Activated naive CD8-positive, alpha-beta T cell treated with anti-CD3 and anti-CD28 coated beads, Interleukin-2, amount 50 U/mL, for 24 hours (primary cell): ENCODE results near the gene COL6A2.
"Not testable (repeated sequence)": the region's sequence is repeated elsewhere in the genome, so short reads cannot be mapped to it uniquely, and the experiment has no call there.

Source experiments
- ATAC-seq: fragments of 150-1000 bp; cut with Tn5 transposase; one replicate; pipeline ENCODE4 v1.10.0; 2021
- DNase-seq: peaks from one replicate; pipeline ENCODE4 v3.0.0; 2021
- H3K27ac Mint-ChIP-seq: one replicate; pipeline ENCODE4 v1.8.0; 2021; ENCODE audit warnings: mild to moderate bottlenecking, mixed read lengths
- H3K27me3 Mint-ChIP-seq: one replicate; pipeline ENCODE4 v1.8.0; 2021; ENCODE audit warnings: mixed read lengths
- H3K36me3 Mint-ChIP-seq: one replicate; pipeline ENCODE4 v1.8.0; 2021; ENCODE audit warnings: low read depth, mixed read lengths
- H3K4me1 Mint-ChIP-seq: one replicate; pipeline ENCODE4 v1.8.0; 2021; ENCODE audit warnings: mixed read lengths
- H3K4me3 Mint-ChIP-seq: one replicate; pipeline ENCODE4 v1.8.0; 2021; ENCODE audit warnings: mild to moderate bottlenecking, moderate library complexity, mixed read lengths
- H3K9me3 Mint-ChIP-seq: one replicate; pipeline ENCODE4 v1.8.0; 2021; ENCODE audit warnings: mixed read lengths

The COL6A2 gene

DNA sequence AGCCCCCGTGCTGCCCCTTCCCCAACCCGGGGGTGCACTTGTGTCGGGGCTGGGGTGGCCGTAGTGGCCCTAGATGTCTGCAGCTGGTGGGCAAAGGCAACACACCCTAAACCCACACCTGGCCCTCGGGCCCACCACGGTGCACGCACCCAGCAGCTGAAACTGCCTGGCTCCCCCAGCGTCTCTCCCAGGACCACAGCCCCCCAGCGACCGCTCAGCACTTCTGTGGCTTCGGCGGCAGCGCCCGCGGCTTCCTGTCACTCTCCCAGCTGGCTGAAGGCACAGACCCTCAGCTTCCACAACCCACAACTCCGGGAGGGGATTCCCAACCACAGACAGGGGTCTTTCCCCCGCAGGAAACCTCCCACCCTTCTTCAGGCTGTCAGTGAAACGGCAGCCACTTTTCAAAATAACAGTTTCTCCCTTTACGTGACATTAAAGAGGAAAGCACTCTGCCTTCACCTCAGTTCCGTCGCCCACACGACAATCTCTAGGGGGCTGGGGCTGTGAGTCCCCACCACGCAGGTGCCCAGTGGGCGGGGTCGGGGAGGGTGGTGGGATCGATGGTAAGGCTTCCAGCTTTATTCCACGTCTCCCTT lies 40.7 kb upstream of the COL6A2 start:
- H3K4me1 Mint-ChIP-seq = peaks cover 84% of the 10 kb centered on the region
- peak; percentile 80 for DNase-seq
- peak; percentile 16 for ATAC-seq
- H3K9me3 Mint-ChIP-seq = peaks cover 7% of the 10 kb centered on the region
- H3K27me3 Mint-ChIP-seq = peaks cover 19% of the 10 kb centered on the region
- peak overlapping the region; percentile 99 for H3K27ac Mint-ChIP-seq
- H3K36me3 Mint-ChIP-seq = peaks cover 2% of the 10 kb centered on the region
- peak overlapping the region; percentile 70 for H3K4me3 Mint-ChIP-seq

DNA sequence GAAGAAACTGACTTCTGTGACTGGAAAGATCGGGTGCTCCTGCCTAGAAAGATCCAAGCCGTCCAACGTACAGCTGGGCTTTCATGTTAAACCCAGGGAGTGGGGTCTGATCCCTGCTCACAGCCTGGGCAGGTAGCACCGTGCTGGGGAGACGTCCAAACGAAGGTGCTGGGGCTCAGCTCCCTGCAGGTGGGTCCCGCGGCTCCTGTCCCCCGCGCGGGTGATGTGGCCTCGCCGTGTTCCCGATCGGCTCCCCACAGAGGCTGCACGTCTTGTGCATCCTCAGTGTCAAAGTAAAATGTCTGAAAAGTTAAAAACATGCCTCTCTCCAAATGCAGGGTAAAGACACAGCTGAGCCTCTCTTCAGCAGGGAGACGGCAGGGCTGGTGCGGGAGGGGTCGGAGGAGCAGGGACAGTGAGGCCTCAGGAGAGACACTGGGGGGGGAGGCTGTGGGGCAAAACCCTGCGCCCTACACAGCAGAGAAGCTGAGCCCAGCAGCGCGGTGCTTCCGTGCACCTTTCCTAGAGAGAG lies 40.1 kb upstream of the COL6A2 start:
- peaks cover 82% of the 10 kb centered on the region for H3K4me1 Mint-ChIP-seq
- no peak for ATAC-seq
- peaks cover 19% of the 10 kb centered on the region for H3K27me3 Mint-ChIP-seq
- H3K4me3 Mint-ChIP-seq = peak overlapping the region; percentile 70
- DNase-seq = no peak
- peaks cover 12% of the 10 kb centered on the region for H3K9me3 Mint-ChIP-seq
- peak overlapping the region; percentile 99 for H3K27ac Mint-ChIP-seq
- H3K36me3 Mint-ChIP-seq = peaks cover 2% of the 10 kb centered on the region

DNA sequence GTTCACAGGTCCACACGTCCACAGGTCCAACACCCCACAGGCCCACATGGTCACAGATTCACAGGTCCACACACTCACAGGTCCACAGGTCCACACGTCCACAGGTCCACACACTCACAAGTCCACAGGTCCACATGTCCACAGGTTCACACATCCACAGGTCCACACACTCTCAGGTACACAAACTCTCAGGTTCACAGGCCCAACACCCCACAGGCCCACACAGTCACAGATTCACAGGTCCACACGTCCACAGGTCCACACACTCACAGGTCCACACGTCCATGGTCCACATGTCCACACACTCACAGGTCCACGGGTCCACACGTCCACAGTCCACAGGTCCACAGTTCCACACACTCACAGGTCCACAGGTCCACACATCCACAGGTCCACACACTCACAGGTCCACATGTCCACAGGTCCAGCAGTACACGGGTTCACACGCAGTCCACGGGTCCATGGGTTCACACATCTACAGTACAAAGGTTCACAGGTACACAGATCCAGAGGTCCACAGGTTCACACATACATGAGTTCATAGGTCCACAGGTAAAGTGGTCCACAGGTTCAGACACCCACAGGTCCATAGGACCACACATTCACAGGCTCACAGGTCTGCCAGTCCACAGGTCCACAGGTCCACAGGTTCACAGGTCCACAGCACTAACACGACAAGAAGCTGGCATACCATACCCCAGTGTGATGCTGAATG lies 39.3 kb upstream of the COL6A2 start:
- no peak for ATAC-seq
- Mint-ChIP-seq H3K27ac (peak overlapping the region; percentile 99), H3K4me3 (no peak overlapping the region), H3K27me3 (peaks cover 21% of the 10 kb centered on the region), H3K4me1 (peaks cover 75% of the 10 kb centered on the region), H3K36me3 (peaks cover 2% of the 10 kb centered on the region), H3K9me3 (peaks cover 12% of the 10 kb centered on the region)
- peak; percentile 1 for DNase-seq

DNA sequence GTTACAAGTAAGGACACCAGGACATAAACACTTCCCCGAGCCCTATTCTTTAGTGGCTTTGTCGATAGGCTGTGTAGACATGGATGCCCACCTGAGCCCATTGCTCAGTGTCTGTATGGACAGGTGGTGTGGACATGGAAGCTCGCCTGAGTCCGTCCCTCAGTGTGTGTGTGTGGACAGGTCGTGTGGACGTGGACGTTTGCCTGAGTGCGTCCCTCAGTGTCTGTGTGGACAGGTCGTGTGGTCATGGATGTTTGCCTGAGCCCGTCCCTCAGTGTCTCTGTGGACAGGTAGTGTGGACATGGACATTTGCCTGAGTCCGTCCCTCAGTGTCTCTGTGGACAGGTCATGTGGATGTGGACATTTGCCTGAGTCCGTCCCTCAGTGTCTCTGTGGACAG lies 38.7 kb upstream of the COL6A2 start:
- DNase-seq = peak; percentile 1
- peaks cover 72% of the 10 kb centered on the region for H3K4me1 Mint-ChIP-seq
- no peak overlapping the region for H3K4me3 Mint-ChIP-seq
- no peak for ATAC-seq
- peaks cover 12% of the 10 kb centered on the region for H3K9me3 Mint-ChIP-seq
- peaks cover 21% of the 10 kb centered on the region for H3K27me3 Mint-ChIP-seq
- peaks cover 2% of the 10 kb centered on the region for H3K36me3 Mint-ChIP-seq
- H3K27ac Mint-ChIP-seq = peak overlapping the region; percentile 77

DNA sequence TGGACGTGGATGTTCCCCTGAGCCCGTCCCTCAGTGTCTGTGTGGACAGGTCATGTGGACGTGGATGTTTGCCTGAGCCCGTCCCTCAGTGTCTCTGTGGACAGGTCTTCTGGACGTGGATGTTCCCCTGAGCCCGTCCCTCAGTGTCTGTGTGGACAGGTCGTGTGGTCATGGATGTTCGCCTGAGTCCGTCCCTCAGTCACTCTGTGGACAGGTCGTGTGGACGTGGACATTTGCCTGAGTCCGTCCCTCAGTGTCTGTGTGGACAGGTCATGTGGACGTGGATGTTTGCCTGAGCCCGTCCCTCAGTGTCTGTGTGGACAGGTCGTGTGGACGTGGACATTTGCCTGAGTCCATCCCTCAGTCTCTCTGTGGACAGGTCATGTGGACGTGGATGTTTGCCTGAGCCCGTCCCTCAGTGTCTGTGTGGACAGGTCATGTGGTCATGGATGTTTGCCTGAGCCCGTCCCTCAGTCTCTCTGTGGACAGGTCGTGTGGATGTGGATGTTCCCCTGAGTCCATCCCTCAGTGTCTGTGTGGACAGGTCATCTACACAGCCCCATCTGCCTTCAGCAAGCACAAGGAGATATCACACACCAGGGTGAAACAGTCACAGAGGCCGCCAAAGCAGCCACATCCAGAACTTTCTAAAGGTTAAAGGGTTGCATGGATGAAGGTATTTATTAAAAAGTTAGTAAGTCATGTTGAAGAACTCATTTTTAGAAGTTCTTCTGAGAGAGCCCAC lies 38.0 kb upstream of the COL6A2 start:
- not testable (repeated sequence) for ATAC-seq, H3K4me3 Mint-ChIP-seq, H3K36me3 Mint-ChIP-seq
- H3K9me3 Mint-ChIP-seq = peaks cover 12% of the 10 kb centered on the region
- H3K27me3 Mint-ChIP-seq = peaks cover 22% of the 10 kb centered on the region
- H3K4me1 Mint-ChIP-seq = peaks cover 72% of the 10 kb centered on the region
- H3K27ac Mint-ChIP-seq = peak overlapping the region; percentile 81
- DNase-seq = peak; percentile 1

DNA sequence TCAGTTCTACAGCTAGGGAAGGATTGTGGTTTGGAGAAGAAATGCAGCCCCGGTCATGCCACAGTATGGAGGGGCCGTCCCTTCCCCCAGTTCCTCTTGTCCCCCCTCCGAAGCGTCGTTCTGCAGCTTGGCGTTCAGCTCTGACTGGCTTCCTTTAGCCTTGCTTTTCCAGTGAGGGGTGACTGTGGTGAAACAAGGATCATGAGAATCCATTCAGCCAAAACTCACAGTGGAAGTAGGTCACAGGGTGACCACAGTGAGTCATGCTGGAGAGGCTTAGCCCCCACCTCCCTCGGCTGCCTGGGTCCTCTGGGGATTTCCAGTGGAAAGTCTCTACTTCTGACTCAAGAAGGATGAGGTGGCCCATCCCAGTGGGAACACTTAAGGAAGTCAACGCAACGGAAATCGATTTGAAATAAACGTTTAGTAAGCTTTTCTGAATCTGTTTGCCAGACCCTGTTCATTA lies 37.3 kb upstream of the COL6A2 start:
- peak; percentile 67 for ATAC-seq
- peaks cover 79% of the 10 kb centered on the region for H3K4me1 Mint-ChIP-seq
- peaks cover 2% of the 10 kb centered on the region for H3K36me3 Mint-ChIP-seq
- peak overlapping the region; percentile 81 for H3K27ac Mint-ChIP-seq
- peak overlapping the region; percentile 24 for H3K4me3 Mint-ChIP-seq
- peaks cover 12% of the 10 kb centered on the region for H3K9me3 Mint-ChIP-seq
- peaks cover 29% of the 10 kb centered on the region for H3K27me3 Mint-ChIP-seq
- peak; percentile 66 for DNase-seq

DNA sequence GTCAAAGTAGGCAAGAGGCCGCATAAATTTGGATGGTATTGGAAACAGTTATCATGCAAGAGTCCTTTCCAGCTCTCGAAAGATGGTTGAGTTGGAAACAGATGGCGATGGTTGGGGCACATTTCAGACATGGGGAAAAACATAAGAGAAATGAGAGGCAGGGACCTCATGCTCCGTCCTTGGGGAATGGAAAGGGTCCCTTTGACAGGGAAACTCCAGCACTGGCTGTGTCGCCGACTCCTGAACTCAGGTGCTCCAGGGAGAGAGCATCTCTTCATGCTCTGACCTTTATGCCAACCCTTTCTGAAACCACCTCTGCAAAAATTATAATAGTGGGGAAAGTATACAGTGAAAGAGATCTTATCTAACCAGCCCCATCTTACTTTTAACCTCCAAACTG lies 36.8 kb upstream of the COL6A2 start:
- ATAC-seq (peak; percentile 15), DNase-seq (no peak)
- H3K27me3 Mint-ChIP-seq = peaks cover 32% of the 10 kb centered on the region
- H3K4me3 Mint-ChIP-seq = peak overlapping the region; percentile 24
- peaks cover 12% of the 10 kb centered on the region for H3K9me3 Mint-ChIP-seq
- H3K4me1 Mint-ChIP-seq = peaks cover 81% of the 10 kb centered on the region
- H3K36me3 Mint-ChIP-seq = peaks cover 2% of the 10 kb centered on the region
- H3K27ac Mint-ChIP-seq = peak overlapping the region; percentile 81

DNA sequence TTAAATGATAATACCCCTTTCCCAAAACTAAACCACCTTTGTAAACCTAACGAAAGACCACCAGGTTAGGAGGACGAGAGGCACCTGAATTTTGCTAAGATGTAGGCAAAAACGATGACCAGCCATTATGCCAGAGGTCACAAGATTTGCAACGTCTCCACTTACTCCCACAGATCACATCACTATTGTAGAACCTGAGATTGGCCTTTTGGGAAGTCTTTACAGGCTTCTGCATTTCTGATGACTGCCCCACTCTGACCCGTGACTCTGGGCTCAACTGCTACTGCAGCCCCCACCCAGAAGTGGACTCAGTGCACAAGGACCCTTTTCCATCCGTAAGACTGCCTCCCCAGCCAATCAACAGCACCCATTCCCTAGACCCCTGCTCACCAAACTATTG lies 36.4 kb upstream of the COL6A2 start:
- Mint-ChIP-seq H3K27ac (peak overlapping the region; percentile 81), H3K4me3 (peak overlapping the region; percentile 9), H3K4me1 (peaks cover 80% of the 10 kb centered on the region), H3K36me3 (peaks cover 2% of the 10 kb centered on the region), H3K9me3 (peaks cover 12% of the 10 kb centered on the region), H3K27me3 (peaks cover 33% of the 10 kb centered on the region)
- ATAC-seq (no peak), DNase-seq (no peak)

DNA sequence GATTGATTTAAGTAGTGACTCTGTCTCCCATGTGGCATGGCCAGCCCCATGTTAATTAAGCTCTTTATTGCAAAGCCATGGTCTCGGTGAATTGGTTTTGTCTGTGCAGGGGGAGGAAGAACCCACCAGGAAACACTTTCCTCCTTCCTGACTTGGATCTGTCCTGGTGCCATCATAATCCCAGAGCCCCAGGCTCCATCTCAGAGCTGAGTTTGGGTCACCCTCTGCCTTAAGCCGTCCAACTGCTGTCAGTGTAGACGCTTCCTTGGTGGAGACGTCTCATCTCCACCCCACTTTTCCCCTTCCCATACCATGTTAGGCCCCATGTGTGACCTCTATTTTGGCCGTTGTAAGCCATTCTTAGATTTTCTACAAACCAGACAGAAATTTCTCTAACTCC lies 36.0 kb upstream of the COL6A2 start:
- H3K36me3 Mint-ChIP-seq = peaks cover 2% of the 10 kb centered on the region
- peaks cover 12% of the 10 kb centered on the region for H3K9me3 Mint-ChIP-seq
- H3K27me3 Mint-ChIP-seq = peaks cover 33% of the 10 kb centered on the region
- peak overlapping the region; percentile 47 for H3K27ac Mint-ChIP-seq
- peaks cover 76% of the 10 kb centered on the region for H3K4me1 Mint-ChIP-seq
- DNase-seq = no peak
- ATAC-seq = no peak
- no peak overlapping the region for H3K4me3 Mint-ChIP-seq

DNA sequence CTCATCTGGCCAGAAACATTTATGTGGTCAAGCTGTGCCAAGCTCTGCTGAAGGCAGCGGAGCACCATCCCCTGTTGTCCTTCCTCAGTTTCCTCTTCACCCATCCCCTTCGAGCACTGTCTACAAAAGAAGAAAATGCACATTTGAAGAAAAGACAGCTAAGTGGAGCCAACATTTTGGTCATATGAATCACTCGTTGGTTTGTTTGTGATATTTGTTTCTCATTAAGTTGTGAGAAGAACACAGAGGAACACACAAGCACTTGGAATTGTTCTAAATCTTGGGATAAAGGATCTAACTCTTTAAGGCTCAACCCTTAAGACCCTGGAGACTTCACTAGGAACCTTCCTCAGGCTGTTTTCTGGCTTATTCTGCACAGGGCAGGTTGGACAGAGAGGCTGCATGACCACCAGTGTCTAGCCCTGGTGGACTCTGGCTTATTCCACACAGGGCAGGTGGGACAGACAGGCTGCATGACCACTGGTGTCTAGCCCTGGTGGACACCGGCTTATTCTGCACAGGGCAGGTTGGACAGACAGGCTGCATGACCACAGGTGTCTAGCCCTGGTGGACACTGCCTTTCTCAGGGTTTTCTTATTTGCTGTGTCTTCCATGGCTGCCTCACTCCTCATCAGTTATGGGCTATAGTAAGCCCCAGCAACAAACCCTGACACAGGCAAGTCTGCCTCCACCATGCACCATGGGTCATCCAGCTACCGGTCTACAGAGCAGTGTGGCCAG lies 35.3 kb upstream of the COL6A2 start:
- DNase-seq (no peak), ATAC-seq (no peak)
- no peaks in the 10 kb centered on the region for H3K36me3 Mint-ChIP-seq
- H3K27ac Mint-ChIP-seq = no peak overlapping the region
- no peak overlapping the region for H3K4me3 Mint-ChIP-seq
- peaks cover 12% of the 10 kb centered on the region for H3K9me3 Mint-ChIP-seq
- H3K4me1 Mint-ChIP-seq = peaks cover 69% of the 10 kb centered on the region
- peaks cover 31% of the 10 kb centered on the region for H3K27me3 Mint-ChIP-seq

DNA sequence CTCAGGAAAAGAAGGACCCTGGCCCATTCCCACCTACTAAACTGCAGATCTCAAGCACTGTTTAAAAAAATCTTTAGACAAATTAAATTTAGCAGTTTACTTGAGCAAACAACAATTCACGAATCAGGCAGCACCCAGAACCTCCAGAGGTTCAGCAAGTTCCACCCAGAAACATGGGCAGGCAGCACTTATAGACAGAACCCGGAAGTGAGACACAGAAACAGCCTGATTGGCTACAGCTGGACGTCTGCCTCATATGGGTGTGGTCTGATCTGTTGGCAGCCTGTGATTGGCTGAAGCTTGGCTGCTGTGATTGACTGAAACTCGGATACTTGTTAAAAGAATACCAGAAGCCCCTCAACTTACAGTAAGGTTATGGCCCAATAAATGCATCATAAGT lies 34.7 kb upstream of the COL6A2 start:
- no peak overlapping the region for H3K4me3 Mint-ChIP-seq
- H3K36me3 Mint-ChIP-seq = no peaks in the 10 kb centered on the region
- DNase-seq = no peak
- peaks cover 63% of the 10 kb centered on the region for H3K4me1 Mint-ChIP-seq
- no peak for ATAC-seq
- no peak overlapping the region for H3K27ac Mint-ChIP-seq
- peaks cover 29% of the 10 kb centered on the region for H3K27me3 Mint-ChIP-seq
- H3K9me3 Mint-ChIP-seq = peaks cover 12% of the 10 kb centered on the region

DNA sequence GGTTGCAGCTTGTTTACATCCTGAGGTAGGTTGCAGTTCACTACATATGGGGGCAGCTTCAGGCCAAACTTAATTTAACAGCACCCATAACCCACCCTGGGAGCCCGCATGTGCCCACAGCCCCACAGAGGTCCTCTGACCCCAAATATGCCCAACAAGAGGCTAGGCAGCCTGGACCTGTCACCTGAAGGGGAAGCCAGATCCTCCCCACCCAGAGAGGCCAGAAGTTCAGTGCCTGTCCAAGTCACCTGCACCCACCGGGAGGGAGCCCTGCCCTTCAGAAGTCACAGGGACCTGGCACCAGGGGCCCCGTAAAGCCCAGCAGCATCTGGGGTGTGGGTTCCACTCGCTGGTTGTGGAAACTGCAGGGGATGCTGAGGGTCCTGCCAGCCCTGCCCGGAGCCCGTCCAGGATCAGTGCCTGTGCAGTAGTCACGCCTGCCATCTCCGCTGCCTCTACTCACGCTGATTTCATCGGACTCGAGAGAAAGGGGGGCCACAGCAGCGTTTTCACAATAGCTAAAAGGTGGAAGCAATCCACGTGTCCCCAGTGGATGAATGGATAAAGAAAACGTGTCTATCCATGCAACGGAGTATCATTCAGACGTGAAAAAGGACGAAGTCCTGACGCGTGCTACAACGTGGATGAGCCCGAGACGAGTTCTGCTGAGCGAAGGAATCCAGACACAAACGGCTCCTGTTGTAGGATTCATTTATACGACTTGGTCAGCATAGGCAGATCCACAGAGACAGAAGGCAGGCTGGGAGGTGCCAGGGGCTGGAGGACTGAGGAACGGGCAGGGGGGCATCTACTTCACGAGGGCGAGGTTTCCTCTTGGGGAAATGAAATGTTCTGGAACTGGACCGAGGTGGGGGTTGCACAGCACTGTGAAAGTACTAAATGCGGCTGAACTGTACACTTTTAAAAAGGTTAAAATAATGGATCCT lies 33.9 kb upstream of the COL6A2 start:
- H3K27me3 Mint-ChIP-seq = peaks cover 24% of the 10 kb centered on the region
- DNase-seq (no peak), ATAC-seq (no peak)
- H3K4me3 Mint-ChIP-seq = no peak overlapping the region
- no peaks in the 10 kb centered on the region for H3K36me3 Mint-ChIP-seq
- H3K27ac Mint-ChIP-seq = no peak overlapping the region
- H3K4me1 Mint-ChIP-seq = peaks cover 55% of the 10 kb centered on the region
- H3K9me3 Mint-ChIP-seq = peaks cover 11% of the 10 kb centered on the region

DNA sequence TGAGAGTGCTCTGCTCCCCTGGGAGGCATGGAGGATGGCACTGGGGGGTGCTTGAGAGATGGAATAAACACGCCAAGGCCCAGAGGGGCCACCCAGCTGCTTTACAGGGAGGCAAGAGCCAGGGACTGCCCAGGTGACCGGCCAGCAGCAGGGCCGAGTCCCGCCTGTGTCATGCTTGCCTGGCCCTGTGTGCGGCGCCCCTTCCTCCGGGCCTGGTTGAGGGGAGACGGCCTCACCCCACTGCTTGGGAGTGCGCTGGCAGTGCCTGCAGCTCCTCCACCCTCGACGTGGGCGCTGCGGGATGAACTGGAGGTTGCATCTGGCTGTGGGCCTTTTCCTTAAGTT lies 33.1 kb upstream of the COL6A2 start:
- H3K27ac Mint-ChIP-seq = no peak overlapping the region

More for the DNA sequence above, 33.1 kb upstream of the COL6A2 start:
- Mint-ChIP-seq H3K9me3 (peaks cover 7% of the 10 kb centered on the region), H3K36me3 (no peaks in the 10 kb centered on the region), H3K27me3 (peaks cover 20% of the 10 kb centered on the region), H3K4me3 (no peak overlapping the region), H3K4me1 (peaks cover 47% of the 10 kb centered on the region)
- ATAC-seq (no peak), DNase-seq (no peak)
